ENCODE measurements around the gene SSBP3. TPM values are rescaled to one million over a fixed set of nuclear protein-coding genes. Genes with fewer than 3 reads are reported as not detected.

SSBP3 gene
- total RNA-seq, 1 donor, result 14.5 TPM

DNA sequence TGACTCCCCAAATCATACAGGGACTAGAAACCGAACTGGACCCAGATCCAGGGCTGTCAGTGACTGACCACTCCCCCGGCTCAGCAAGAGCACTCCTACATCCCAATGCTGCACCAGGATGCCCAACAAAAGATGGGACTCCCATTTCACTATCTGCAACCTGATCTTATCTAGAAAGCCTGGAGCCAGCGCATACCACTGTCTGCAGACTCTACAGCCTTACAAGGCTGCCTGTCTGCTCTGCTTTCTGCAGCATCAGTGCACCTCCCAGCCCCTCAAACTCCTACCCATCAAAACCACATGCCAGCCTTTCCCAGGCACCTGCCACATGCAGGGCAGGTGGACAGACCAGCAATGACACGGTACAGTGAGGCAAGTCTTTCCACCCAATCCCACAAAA lies 52.2 kb downstream of the SSBP3 start:
- Histone ChIP-seq H3K27ac (ENCODE audit: low read depth, low read length) (no peak overlapping the region), H2AFZ (ENCODE audit: low read length) (no peak overlapping the region), H3K36me3 (ENCODE audit: insufficient read depth, low read length) (no peaks in the 10 kb centered on the region), H3K4me2 (ENCODE audit: insufficient read depth, low read length) (no peak overlapping the region), H4K20me1 (ENCODE audit: insufficient read depth, low read length) (peaks cover 47% of the 10 kb centered on the region), H3K79me2 (ENCODE audit: insufficient read depth, low read length) (peaks cover 7% of the 10 kb centered on the region), H3K9me3 (ENCODE audit: low read depth, low read length) (no peaks in the 10 kb centered on the region), H3K4me1 (ENCODE audit: insufficient read depth, low read length) (no peaks in the 10 kb centered on the region), H3K27me3 (ENCODE audit: insufficient read depth, low read length) (no peaks in the 10 kb centered on the region), H3K4me3 (ENCODE audit: insufficient read depth, low read length) (no peak overlapping the region)
- TF ChIP-seq, protein P1, sequence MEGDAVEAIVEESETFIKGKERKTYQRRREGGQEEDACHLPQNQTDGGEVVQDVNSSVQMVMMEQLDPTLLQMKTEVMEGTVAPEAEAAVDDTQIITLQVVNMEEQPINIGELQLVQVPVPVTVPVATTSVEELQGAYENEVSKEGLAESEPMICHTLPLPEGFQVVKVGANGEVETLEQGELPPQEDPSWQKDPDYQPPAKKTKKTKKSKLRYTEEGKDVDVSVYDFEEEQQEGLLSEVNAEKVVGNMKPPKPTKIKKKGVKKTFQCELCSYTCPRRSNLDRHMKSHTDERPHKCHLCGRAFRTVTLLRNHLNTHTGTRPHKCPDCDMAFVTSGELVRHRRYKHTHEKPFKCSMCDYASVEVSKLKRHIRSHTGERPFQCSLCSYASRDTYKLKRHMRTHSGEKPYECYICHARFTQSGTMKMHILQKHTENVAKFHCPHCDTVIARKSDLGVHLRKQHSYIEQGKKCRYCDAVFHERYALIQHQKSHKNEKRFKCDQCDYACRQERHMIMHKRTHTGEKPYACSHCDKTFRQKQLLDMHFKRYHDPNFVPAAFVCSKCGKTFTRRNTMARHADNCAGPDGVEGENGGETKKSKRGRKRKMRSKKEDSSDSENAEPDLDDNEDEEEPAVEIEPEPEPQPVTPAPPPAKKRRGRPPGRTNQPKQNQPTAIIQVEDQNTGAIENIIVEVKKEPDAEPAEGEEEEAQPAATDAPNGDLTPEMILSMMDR (IDR thresholded peaks at IDR 0.05; ENCODE audit: extremely low read depth, low read depth, low read length), result no peak
- DNase-seq (ENCODE audit: insufficient read length, low spot score, missing footprints), result no peak

DNA sequence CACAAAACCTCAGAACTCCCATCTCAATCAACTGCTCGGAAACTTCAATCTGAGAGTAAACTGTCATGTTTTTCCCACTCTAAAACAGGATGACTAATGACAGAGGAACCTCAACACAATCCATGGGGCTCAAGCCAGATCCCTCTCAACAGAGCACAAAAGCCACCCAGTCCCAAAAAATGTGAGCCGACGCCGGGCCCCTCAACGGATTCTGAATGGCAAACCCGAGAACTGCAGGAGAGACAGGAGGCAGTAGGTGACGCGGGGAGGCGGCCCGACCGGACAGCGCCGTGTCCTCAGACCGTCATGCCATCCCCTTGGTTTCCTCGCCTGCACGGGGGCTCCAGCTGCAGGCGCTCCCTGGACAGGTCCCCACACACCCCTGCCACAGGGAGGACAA lies 53.4 kb downstream of the SSBP3 start:
- Histone ChIP-seq H3K27ac (ENCODE audit: low read depth, low read length) (no peak overlapping the region), H3K79me2 (ENCODE audit: insufficient read depth, low read length) (peaks cover 7% of the 10 kb centered on the region), H3K9me3 (ENCODE audit: low read depth, low read length) (no peaks in the 10 kb centered on the region), H3K36me3 (ENCODE audit: insufficient read depth, low read length) (no peaks in the 10 kb centered on the region), H3K4me3 (ENCODE audit: insufficient read depth, low read length) (no peak overlapping the region), H3K4me2 (ENCODE audit: insufficient read depth, low read length) (no peak overlapping the region), H3K4me1 (ENCODE audit: insufficient read depth, low read length) (no peaks in the 10 kb centered on the region), H2AFZ (ENCODE audit: low read length) (no peak overlapping the region), H3K27me3 (ENCODE audit: insufficient read depth, low read length) (no peaks in the 10 kb centered on the region), H4K20me1 (ENCODE audit: insufficient read depth, low read length) (peaks cover 43% of the 10 kb centered on the region)
- TF ChIP-seq, protein P1 (IDR thresholded peaks at IDR 0.05; ENCODE audit: extremely low read depth, low read depth, low read length), result no peak
- no peak for DNase-seq (ENCODE audit: insufficient read length, low spot score, missing footprints)

DNA sequence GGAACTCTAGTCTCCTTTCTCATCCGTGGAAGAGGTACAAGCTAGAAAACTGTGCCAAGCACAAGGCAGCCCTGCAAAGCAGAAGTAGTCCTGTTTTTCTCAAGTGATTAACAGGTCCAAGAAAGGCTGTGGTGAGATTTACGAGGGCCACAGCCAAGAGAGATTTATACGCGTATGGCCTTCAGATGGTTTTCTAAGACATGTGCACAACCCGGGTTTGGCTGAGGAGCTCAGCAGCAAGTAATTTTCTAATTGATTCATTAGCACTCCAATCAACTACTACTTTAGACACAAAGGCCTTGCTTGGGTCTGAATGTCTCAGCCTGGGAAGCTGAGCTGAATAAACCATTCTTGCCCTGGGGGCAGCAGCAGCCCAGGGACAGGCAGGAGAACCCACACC lies 55.8 kb downstream of the SSBP3 start:
- no peak overlapping the region for H3K4me2 ChIP-seq (ENCODE audit: insufficient read depth, low read length)
- no peaks in the 10 kb centered on the region for H3K36me3 ChIP-seq (ENCODE audit: insufficient read depth, low read length)
- H3K79me2 ChIP-seq (ENCODE audit: insufficient read depth, low read length), result peaks cover 7% of the 10 kb centered on the region
- H3K27me3 ChIP-seq (ENCODE audit: insufficient read depth, low read length), result no peaks in the 10 kb centered on the region
- H4K20me1 ChIP-seq (ENCODE audit: insufficient read depth, low read length), result peaks cover 37% of the 10 kb centered on the region
- no peaks in the 10 kb centered on the region for H3K4me1 ChIP-seq (ENCODE audit: insufficient read depth, low read length)
- H3K9me3 ChIP-seq (ENCODE audit: low read depth, low read length), result no peaks in the 10 kb centered on the region
- no peak overlapping the region for H3K27ac ChIP-seq (ENCODE audit: low read depth, low read length)
- H2AFZ ChIP-seq (ENCODE audit: low read length), result no peak overlapping the region
- TF ChIP-seq, protein P1 (IDR thresholded peaks at IDR 0.05; ENCODE audit: extremely low read depth, low read depth, low read length), result no peak
- H3K4me3 ChIP-seq (ENCODE audit: insufficient read depth, low read length), result no peak overlapping the region
- DNase-seq (ENCODE audit: insufficient read length, low spot score, missing footprints), result no peak

DNA sequence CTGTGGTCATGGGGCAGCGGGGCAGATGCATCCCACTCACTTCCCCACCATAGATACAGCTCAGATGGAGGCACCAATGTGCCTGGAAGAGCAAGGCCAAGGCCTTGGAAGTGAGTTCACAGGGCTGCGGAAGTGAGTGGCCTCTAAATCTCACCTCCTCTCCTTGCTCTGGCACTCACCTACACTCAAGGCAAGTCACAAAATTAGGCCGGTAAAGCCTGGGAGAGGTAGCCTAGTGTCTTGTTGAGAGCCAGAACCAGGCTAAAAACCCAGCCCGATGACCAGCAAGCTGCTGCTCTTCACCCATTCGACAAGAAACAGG lies 57.5 kb downstream of the SSBP3 start:
- no peaks in the 10 kb centered on the region for H3K36me3 ChIP-seq (ENCODE audit: insufficient read depth, low read length)
- H3K4me3 ChIP-seq (ENCODE audit: insufficient read depth, low read length), result no peak overlapping the region
- no peak for DNase-seq (ENCODE audit: insufficient read length, low spot score, missing footprints)
- no peaks in the 10 kb centered on the region for H3K27me3 ChIP-seq (ENCODE audit: insufficient read depth, low read length)
- no peak overlapping the region for H3K4me2 ChIP-seq (ENCODE audit: insufficient read depth, low read length)
- H4K20me1 ChIP-seq (ENCODE audit: insufficient read depth, low read length), result peaks cover 30% of the 10 kb centered on the region
- TF ChIP-seq, protein P1 (IDR thresholded peaks at IDR 0.05; ENCODE audit: extremely low read depth, low read depth, low read length), result no peak
- no peaks in the 10 kb centered on the region for H3K9me3 ChIP-seq (ENCODE audit: low read depth, low read length)
- H3K79me2 ChIP-seq (ENCODE audit: insufficient read depth, low read length), result peaks cover 6% of the 10 kb centered on the region
- H3K27ac ChIP-seq (ENCODE audit: low read depth, low read length), result no peak overlapping the region
- no peaks in the 10 kb centered on the region for H3K4me1 ChIP-seq (ENCODE audit: insufficient read depth, low read length)
- no peak overlapping the region for H2AFZ ChIP-seq (ENCODE audit: low read length)

Data from osteoblast (primary cell).